ENCODE measurements around the gene BEX4.
"Not testable (repeated sequence)": the region's sequence is repeated elsewhere in the genome, so short reads cannot be mapped to it uniquely, and the experiment has no call there.

Gene BEX4

GRCh38 chrX:103210056-103210455 is 4.9 kb upstream of the BEX4 start:
- Histone ChIP-seq H3K27me3 (ENCODE audit: control insufficient read depth, insufficient read depth, low read length) (no peaks in the 10 kb centered on the region), H3K9me3 (ENCODE audit: control insufficient read depth, insufficient read depth, low read length) (no peaks in the 10 kb centered on the region), H3K36me3 (ENCODE audit: control insufficient read depth, insufficient read depth, low read length) (no peaks in the 10 kb centered on the region), H3K4me3 (ENCODE audit: low read depth, low read length) (no peak overlapping the region), H3K4me1 (ENCODE audit: control insufficient read depth, insufficient read depth, low read length) (0 out of 2 replicates have a peak, but pooled peaks cover 3% of the 10 kb centered on the region), H3K27ac (ENCODE audit: low read depth, low read length) (no peak overlapping the region), H3K9ac (ENCODE audit: low read depth, low read length) (no peak overlapping the region)

- no peaks in the 10 kb centered on the region for H3K9me3 ChIP-seq (ENCODE audit: control insufficient read depth, insufficient read depth, low read length)
- no peaks in the 10 kb centered on the region for H3K27me3 ChIP-seq (ENCODE audit: control insufficient read depth, insufficient read depth, low read length)
- no peak overlapping the region for H3K4me3 ChIP-seq (ENCODE audit: low read depth, low read length)
- H3K36me3 ChIP-seq (ENCODE audit: control insufficient read depth, insufficient read depth, low read length), result peaks cover under 1% of the 10 kb centered on the region
- H3K27ac ChIP-seq (ENCODE audit: low read depth, low read length), result no peak overlapping the region
- H3K9ac ChIP-seq (ENCODE audit: low read depth, low read length), result no peak overlapping the region
- H3K4me1 ChIP-seq (ENCODE audit: control insufficient read depth, insufficient read depth, low read length), result 0 out of 2 replicates have a peak, but pooled peaks cover 6% of the 10 kb centered on the region
These were observed 3.7 kb upstream of the BEX4 start for GRCh38 chrX:103211012-103211715.

GRCh38 chrX:103212749-103213457 is 2.0 kb upstream of the BEX4 start:
- H3K27ac ChIP-seq (ENCODE audit: low read depth, low read length), result no peak overlapping the region
- no peaks in the 10 kb centered on the region for H3K9me3 ChIP-seq (ENCODE audit: control insufficient read depth, insufficient read depth, low read length)
- peaks cover 3% of the 10 kb centered on the region; the same call in 1 of the 2 replicates for H3K27me3 ChIP-seq (ENCODE audit: control insufficient read depth, insufficient read depth, low read length)
- H3K4me3 ChIP-seq (ENCODE audit: low read depth, low read length), result no peak overlapping the region
- H3K9ac ChIP-seq (ENCODE audit: low read depth, low read length), result no peak overlapping the region
- H3K4me1 ChIP-seq (ENCODE audit: control insufficient read depth, insufficient read depth, low read length), result peaks cover 17% of the 10 kb centered on the region; the same call in 1 of the 2 replicates
- H3K36me3 ChIP-seq (ENCODE audit: control insufficient read depth, insufficient read depth, low read length), result peaks cover 15% of the 10 kb centered on the region

GRCh38 chrX:103215425-103215991 is 600 bp downstream of the BEX4 start:
- H3K27ac ChIP-seq (ENCODE audit: low read depth, low read length), result peak overlapping the region; percentile 97
- peak overlapping the region; percentile 86 for H3K4me3 ChIP-seq (ENCODE audit: low read depth, low read length)

GRCh38 chrX:103220511-103221323 is 5.8 kb downstream of the BEX4 start:
- Histone ChIP-seq H3K27me3 (ENCODE audit: control insufficient read depth, insufficient read depth, low read length) (peaks cover 12% of the 10 kb centered on the region; the same call in 1 of the 2 replicates), H3K9me3 (ENCODE audit: control insufficient read depth, insufficient read depth, low read length) (no peaks in the 10 kb centered on the region), H3K27ac (ENCODE audit: low read depth, low read length) (no peak overlapping the region), H3K4me3 (ENCODE audit: low read depth, low read length) (no peak overlapping the region), H3K36me3 (ENCODE audit: control insufficient read depth, insufficient read depth, low read length) (peaks cover 15% of the 10 kb centered on the region), H3K4me1 (ENCODE audit: control insufficient read depth, insufficient read depth, low read length) (peaks cover 14% of the 10 kb centered on the region; the same call in 1 of the 2 replicates), H3K9ac (ENCODE audit: low read depth, low read length) (no peak overlapping the region)

More at GRCh38 chrX:103215425-103215991, 600 bp downstream of the BEX4 start:
- Histone ChIP-seq H3K36me3 (ENCODE audit: control insufficient read depth, insufficient read depth, low read length) (peaks cover 15% of the 10 kb centered on the region), H3K9ac (ENCODE audit: low read depth, low read length) (peak overlapping the region; percentile 91), H3K9me3 (ENCODE audit: control insufficient read depth, insufficient read depth, low read length) (no peaks in the 10 kb centered on the region), H3K27me3 (ENCODE audit: control insufficient read depth, insufficient read depth, low read length) (peaks cover 9% of the 10 kb centered on the region; the same call in 1 of the 2 replicates), H3K4me1 (ENCODE audit: control insufficient read depth, insufficient read depth, low read length) (peaks cover 17% of the 10 kb centered on the region; the same call in 1 of the 2 replicates)

- not testable (repeated sequence) for H3K9me3 ChIP-seq (ENCODE audit: control insufficient read depth, insufficient read depth, low read length); H3K4me3 ChIP-seq (ENCODE audit: low read depth, low read length); H3K36me3 ChIP-seq (ENCODE audit: control insufficient read depth, insufficient read depth, low read length); H3K27ac ChIP-seq (ENCODE audit: low read depth, low read length); H3K4me1 ChIP-seq (ENCODE audit: control insufficient read depth, insufficient read depth, low read length); H3K27me3 ChIP-seq (ENCODE audit: control insufficient read depth, insufficient read depth, low read length); H3K9ac ChIP-seq (ENCODE audit: low read depth, low read length)
These were observed 11.0 kb downstream of the BEX4 start for GRCh38 chrX:103225918-103226317.

GRCh38 chrX:103233263-103233662 is 18.4 kb downstream of the BEX4 start:
- H3K27ac ChIP-seq (ENCODE audit: low read depth, low read length), result no peak overlapping the region
- peaks cover 4% of the 10 kb centered on the region for H3K27me3 ChIP-seq (ENCODE audit: control insufficient read depth, insufficient read depth, low read length)
- no peak overlapping the region for H3K4me3 ChIP-seq (ENCODE audit: low read depth, low read length)
- H3K9me3 ChIP-seq (ENCODE audit: control insufficient read depth, insufficient read depth, low read length), result no peaks in the 10 kb centered on the region
- no peaks in the 10 kb centered on the region for H3K4me1 ChIP-seq (ENCODE audit: control insufficient read depth, insufficient read depth, low read length)
- H3K36me3 ChIP-seq (ENCODE audit: control insufficient read depth, insufficient read depth, low read length), result no peaks in the 10 kb centered on the region
- H3K9ac ChIP-seq (ENCODE audit: low read depth, low read length), result no peak overlapping the region

- Histone ChIP-seq H3K36me3 (ENCODE audit: control insufficient read depth, insufficient read depth, low read length) (no peaks in the 10 kb centered on the region), H3K4me1 (ENCODE audit: control insufficient read depth, insufficient read depth, low read length) (no peaks in the 10 kb centered on the region), H3K27ac (ENCODE audit: low read depth, low read length) (no peak overlapping the region), H3K4me3 (ENCODE audit: low read depth, low read length) (no peak overlapping the region), H3K9ac (ENCODE audit: low read depth, low read length) (no peak overlapping the region), H3K9me3 (ENCODE audit: control insufficient read depth, insufficient read depth, low read length) (no peaks in the 10 kb centered on the region), H3K27me3 (ENCODE audit: control insufficient read depth, insufficient read depth, low read length) (peaks cover 4% of the 10 kb centered on the region)
These were observed 20.0 kb downstream of the BEX4 start for GRCh38 chrX:103234869-103235268.

GRCh38 chrX:103235608-103236007 is 20.7 kb downstream of the BEX4 start:
- not testable (repeated sequence) for H3K9ac ChIP-seq (ENCODE audit: low read depth, low read length); H3K4me3 ChIP-seq (ENCODE audit: low read depth, low read length)

GRCh38 chrX:103236296-103236695 is 21.4 kb downstream of the BEX4 start:
- Histone ChIP-seq H3K9me3 (ENCODE audit: control insufficient read depth, insufficient read depth, low read length) (no peaks in the 10 kb centered on the region), H3K4me1 (ENCODE audit: control insufficient read depth, insufficient read depth, low read length) (no peaks in the 10 kb centered on the region), H3K4me3 (ENCODE audit: low read depth, low read length) (no peak overlapping the region), H3K9ac (ENCODE audit: low read depth, low read length) (no peak overlapping the region), H3K36me3 (ENCODE audit: control insufficient read depth, insufficient read depth, low read length) (no peaks in the 10 kb centered on the region), H3K27me3 (ENCODE audit: control insufficient read depth, insufficient read depth, low read length) (peaks cover 4% of the 10 kb centered on the region), H3K27ac (ENCODE audit: low read depth, low read length) (no peak overlapping the region)

More at GRCh38 chrX:103235608-103236007, 20.7 kb downstream of the BEX4 start:
- not testable (repeated sequence) for H3K36me3 ChIP-seq (ENCODE audit: control insufficient read depth, insufficient read depth, low read length); H3K27ac ChIP-seq (ENCODE audit: low read depth, low read length); H3K27me3 ChIP-seq (ENCODE audit: control insufficient read depth, insufficient read depth, low read length); H3K9me3 ChIP-seq (ENCODE audit: control insufficient read depth, insufficient read depth, low read length); H3K4me1 ChIP-seq (ENCODE audit: control insufficient read depth, insufficient read depth, low read length)
